HEK293 (cell line): ENCODE data around the gene NLK.
A peak's percentile ranks its signal among the peaks of the same experiment; 100 is the strongest.

ENCODE experiments used
- CTCF ChIA-PET: fragments of 350-600 bp; formaldehyde crosslinking; extraction: SDS; loops from one replicate; lab custom pipeline; 2021; ENCODE audit warnings: antibody characterized with exemption; lab: Yijun Ruan, JAX
- POLR2A ChIA-PET: fragments of 300-600 bp; formaldehyde crosslinking; extraction: SDS; loops from one replicate; lab custom pipeline; 2020; ENCODE audit warnings: antibody characterized with exemption, inconsistent platforms; lab: Yijun Ruan, JAX
- H3K27ac ChIP-seq: fragments of 200-500 bp; sonication (Bioruptor generic); 2 replicates; pipeline ENCODE4 v1.5.1; 2014; ENCODE audit warnings: low read depth, low read length, control low read depth, inconsistent platforms; ENCODE audit errors: extremely low read depth
- H3K36me3 ChIP-seq, 2 experiments: fragments of 200-500 bp in 1 of 2; sonication (Bioruptor generic) in 1 of 2; 1 replicate in 1 of 2; 2 replicates in 1 of 2; pipeline ENCODE4 v1.5.1; 2014 to 2017; ENCODE audit warnings: inconsistent platforms in 2 of 2, low read length in 2 of 2; ENCODE audit not compliant: control insufficient read depth in 2 of 2, insufficient read depth in 1 of 2
- H3K4me1 ChIP-seq: fragments of 200-500 bp; sonication (Bioruptor generic); 2 replicates; pipeline ENCODE4 v1.5.1; 2014; ENCODE audit warnings: mild to moderate bottlenecking, low read length, inconsistent platforms; ENCODE audit not compliant: control insufficient read depth, insufficient read depth
- H3K4me3 ChIP-seq: 2 replicates; pipeline ENCODE4 v1.5.1; 2011; ENCODE audit warnings: low read depth, mild to moderate bottlenecking, control low read depth, low read length, moderate library complexity
- H3K9me3 ChIP-seq: fragments of 200-500 bp; sonication (Bioruptor generic); 2 replicates; pipeline ENCODE4 v1.5.1; 2014; ENCODE audit warnings: low read depth, low read length, inconsistent platforms; ENCODE audit not compliant: control insufficient read depth, insufficient read depth
- EGR2 ChIP-seq: fragments of 450-650 bp; formaldehyde crosslinking; IDR thresholded peaks from 2 replicates; pipeline ENCODE4 v1.5.1; 2016; ENCODE audit warnings: low read depth, missing biosample characterization, missing genetic modification characterization
- GLIS1 ChIP-seq: fragments of 450-650 bp; formaldehyde crosslinking; IDR thresholded peaks from 2 replicates; pipeline ENCODE4 v1.5.1; 2016; ENCODE audit warnings: missing biosample characterization, missing genetic modification characterization
- HOXC10 ChIP-seq: sonication (generic); formaldehyde crosslinking; IDR thresholded peaks from 2 replicates; pipeline ENCODE4 v1.8.1; 2023; ENCODE audit warnings: mild to moderate bottlenecking, missing genetic modification reagents
- SP3 ChIP-seq: fragments of 450-650 bp; formaldehyde crosslinking; IDR thresholded peaks from 2 replicates; pipeline ENCODE4 v1.5.1; 2016; ENCODE audit warnings: missing biosample characterization, missing genetic modification characterization
- ZNF121 ChIP-seq: fragments of 450-650 bp; formaldehyde crosslinking; IDR thresholded peaks from 2 replicates; pipeline ENCODE4 v1.5.1; 2016; ENCODE audit warnings: missing biosample characterization, missing genetic modification characterization
- ZNF146 ChIP-seq: fragments of 450-650 bp; formaldehyde crosslinking; IDR thresholded peaks from 2 replicates; pipeline ENCODE4 v1.5.1; 2016; ENCODE audit warnings: missing biosample characterization, missing genetic modification characterization
- ZNF157 ChIP-seq: fragments of 450-650 bp; formaldehyde crosslinking; IDR thresholded peaks from 2 replicates; pipeline ENCODE4 v1.5.1; 2016; ENCODE audit warnings: missing biosample characterization, missing genetic modification characterization
- ZNF214 ChIP-seq: fragments of 450-650 bp; formaldehyde crosslinking; IDR thresholded peaks from 2 replicates; pipeline ENCODE4 v1.5.1; 2017; ENCODE audit warnings: missing biosample characterization, mild to moderate bottlenecking, missing genetic modification characterization, borderline replicate concordance
- ZNF239 ChIP-seq: fragments of 450-650 bp; formaldehyde crosslinking; IDR thresholded peaks from 2 replicates; pipeline ENCODE4 v1.5.1; 2016; ENCODE audit warnings: missing biosample characterization, missing genetic modification characterization
- ZNF610 ChIP-seq: fragments of 450-650 bp; formaldehyde crosslinking; IDR thresholded peaks from 2 replicates; pipeline ENCODE4 v1.5.1; 2016; ENCODE audit warnings: missing biosample characterization, missing genetic modification characterization, borderline replicate concordance
- ZNF654 ChIP-seq: fragments of 450-650 bp; formaldehyde crosslinking; IDR thresholded peaks from 2 replicates; pipeline ENCODE4 v1.5.1; 2016; ENCODE audit warnings: low read depth, missing biosample characterization, missing genetic modification characterization
- TF ChIP-seq, protein P1 (sequence below): fragments of 450-650 bp; formaldehyde crosslinking; conservative IDR thresholded peaks from 2 replicates; pipeline ENCODE4 v1.5.1; 2016; ENCODE audit warnings: low read depth, missing biosample characterization, missing genetic modification characterization
- TF ChIP-seq, protein P2 (sequence below): fragments of 450-650 bp; formaldehyde crosslinking; IDR thresholded peaks from 2 replicates; pipeline ENCODE4 v1.5.1; 2016; ENCODE audit warnings: missing biosample characterization, missing genetic modification characterization
- TF ChIP-seq, protein P3 (sequence below): fragments of 450-650 bp; formaldehyde crosslinking; IDR thresholded peaks from 2 replicates; pipeline ENCODE4 v1.5.1; 2016; ENCODE audit warnings: missing biosample characterization, missing genetic modification characterization, borderline replicate concordance
- TF ChIP-seq, protein P4 (sequence below): fragments of 450-650 bp; formaldehyde crosslinking; IDR thresholded peaks from 2 replicates; pipeline ENCODE4 v1.5.1; 2016; ENCODE audit warnings: missing biosample characterization, missing genetic modification characterization

The NLK gene

DNA sequence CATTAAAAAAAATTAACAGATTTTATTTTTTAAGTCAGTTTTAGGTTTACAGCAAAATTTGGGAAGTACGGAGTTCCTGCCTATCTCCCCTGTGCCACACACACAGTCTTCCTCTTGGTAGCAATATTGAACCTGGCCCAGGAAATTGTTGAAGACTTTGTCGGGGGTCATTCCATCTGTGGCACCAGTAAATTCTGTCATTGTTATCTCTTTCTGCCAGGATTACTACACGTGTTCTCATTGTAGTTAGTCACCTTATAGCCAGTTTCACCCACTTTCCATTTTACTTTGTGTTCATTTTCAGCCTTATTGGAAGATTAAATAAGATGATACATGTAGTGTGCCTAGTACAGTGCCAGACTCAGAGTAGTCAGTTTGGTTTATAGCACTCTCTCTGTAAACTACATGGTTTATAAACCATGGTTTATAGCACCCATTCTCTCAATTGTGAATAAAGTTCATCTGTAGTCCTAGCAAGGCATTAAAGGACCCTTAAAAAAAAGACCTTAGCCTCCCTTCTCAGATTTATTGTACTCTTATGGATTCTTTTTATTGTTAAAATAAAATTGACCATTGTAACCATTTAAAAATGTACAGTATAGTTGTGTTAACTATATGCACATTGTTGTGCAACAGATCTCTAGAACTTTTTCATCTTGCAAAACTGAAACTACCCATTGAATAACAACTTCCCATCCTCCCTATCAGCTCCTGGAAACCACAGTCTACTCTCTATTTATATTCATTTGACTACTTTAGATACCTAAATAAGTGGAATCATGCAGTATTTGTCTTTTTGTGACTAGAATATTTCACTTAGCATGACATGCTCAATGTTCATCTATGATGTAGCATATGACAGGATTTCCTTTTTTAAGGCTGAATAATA lies 36.1 kb downstream of the NLK start:
- H3K36me3 ChIP-seq: no peaks in the 10 kb centered on the region
- no peak overlapping the region for H3K27ac ChIP-seq
- H3K9me3 ChIP-seq: no peaks in the 10 kb centered on the region
- no peak overlapping the region for H3K4me3 ChIP-seq
- peaks cover 17% of the 10 kb centered on the region for H3K4me1 ChIP-seq
- ChIA-PET POLR2A (no interaction called here), CTCF (no interaction called here)
- TF ChIP-seq SP3 (tag by site-specific recombination): no peak
- TF ChIP-seq, protein P1, sequence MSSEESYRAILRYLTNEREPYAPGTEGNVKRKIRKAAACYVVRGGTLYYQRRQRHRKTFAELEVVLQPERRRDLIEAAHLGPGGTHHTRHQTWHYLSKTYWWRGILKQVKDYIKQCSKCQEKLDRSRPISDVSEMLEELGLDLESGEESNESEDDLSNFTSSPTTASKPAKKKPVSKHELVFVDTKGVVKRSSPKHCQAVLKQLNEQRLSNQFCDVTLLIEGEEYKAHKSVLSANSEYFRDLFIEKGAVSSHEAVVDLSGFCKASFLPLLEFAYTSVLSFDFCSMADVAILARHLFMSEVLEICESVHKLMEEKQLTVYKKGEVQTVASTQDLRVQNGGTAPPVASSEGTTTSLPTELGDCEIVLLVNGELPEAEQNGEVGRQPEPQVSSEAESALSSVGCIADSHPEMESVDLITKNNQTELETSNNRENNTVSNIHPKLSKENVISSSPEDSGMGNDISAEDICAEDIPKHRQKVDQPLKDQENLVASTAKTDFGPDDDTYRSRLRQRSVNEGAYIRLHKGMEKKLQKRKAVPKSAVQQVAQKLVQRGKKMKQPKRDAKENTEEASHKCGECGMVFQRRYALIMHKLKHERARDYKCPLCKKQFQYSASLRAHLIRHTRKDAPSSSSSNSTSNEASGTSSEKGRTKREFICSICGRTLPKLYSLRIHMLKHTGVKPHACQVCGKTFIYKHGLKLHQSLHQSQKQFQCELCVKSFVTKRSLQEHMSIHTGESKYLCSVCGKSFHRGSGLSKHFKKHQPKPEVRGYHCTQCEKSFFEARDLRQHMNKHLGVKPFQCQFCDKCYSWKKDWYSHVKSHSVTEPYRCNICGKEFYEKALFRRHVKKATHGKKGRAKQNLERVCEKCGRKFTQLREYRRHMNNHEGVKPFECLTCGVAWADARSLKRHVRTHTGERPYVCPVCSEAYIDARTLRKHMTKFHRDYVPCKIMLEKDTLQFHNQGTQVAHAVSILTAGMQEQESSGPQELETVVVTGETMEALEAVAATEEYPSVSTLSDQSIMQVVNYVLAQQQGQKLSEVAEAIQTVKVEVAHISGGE (tag by site-specific recombination): 0 out of 2 replicates have a peak, but pooled peaks have one; percentile 20
- TF ChIP-seq ZNF654 (tag by site-specific recombination): no peak
- TF ChIP-seq ZNF157 (tag by site-specific recombination): no peak
- TF ChIP-seq ZNF146 (tag by site-specific recombination): 0 out of 2 replicates have a peak, but pooled peaks have one; percentile 7

DNA sequence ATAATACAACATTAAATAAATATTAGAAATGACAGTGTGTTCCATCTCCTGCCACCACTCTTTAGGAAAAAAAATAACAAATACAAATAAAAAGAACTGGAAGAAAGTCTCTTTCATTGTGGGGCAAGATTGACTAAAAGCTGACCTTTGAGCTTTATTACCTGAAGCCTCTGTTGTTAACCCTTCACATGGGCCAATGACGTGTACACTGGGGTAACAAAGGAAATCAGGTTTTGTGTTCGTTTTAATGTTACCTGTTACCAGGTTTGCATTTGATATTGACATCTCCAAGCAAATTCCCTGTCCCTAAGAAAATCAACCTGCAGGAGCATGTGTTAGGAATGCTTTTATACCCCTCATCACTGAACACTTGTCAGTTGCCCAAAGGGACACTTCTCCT lies 39.0 kb downstream of the NLK start:
- CTCF ChIA-PET: interaction anchor here (0.7 kb wide), 2 partner anchors 215 to 255 kb away, joined by 4 to 5 read pairs; no protein-coding TSS in a partner anchor
- no peaks in the 10 kb centered on the region for H3K9me3 ChIP-seq
- H3K4me1 ChIP-seq: peaks cover 17% of the 10 kb centered on the region
- POLR2A ChIA-PET: no interaction called here
- TF ChIP-seq EGR2 (tag by site-specific recombination): no peak
- TF ChIP-seq, protein P2, sequence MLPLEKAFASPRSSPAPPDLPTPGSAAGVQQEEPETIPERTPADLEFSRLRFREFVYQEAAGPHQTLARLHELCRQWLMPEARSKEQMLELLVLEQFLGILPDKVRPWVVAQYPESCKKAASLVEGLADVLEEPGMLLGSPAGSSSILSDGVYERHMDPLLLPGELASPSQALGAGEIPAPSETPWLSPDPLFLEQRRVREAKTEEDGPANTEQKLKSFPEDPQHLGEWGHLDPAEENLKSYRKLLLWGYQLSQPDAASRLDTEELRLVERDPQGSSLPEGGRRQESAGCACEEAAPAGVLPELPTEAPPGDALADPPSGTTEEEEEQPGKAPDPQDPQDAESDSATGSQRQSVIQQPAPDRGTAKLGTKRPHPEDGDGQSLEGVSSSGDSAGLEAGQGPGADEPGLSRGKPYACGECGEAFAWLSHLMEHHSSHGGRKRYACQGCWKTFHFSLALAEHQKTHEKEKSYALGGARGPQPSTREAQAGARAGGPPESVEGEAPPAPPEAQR (tag by site-specific recombination): no peak
- TF ChIP-seq, protein P3, sequence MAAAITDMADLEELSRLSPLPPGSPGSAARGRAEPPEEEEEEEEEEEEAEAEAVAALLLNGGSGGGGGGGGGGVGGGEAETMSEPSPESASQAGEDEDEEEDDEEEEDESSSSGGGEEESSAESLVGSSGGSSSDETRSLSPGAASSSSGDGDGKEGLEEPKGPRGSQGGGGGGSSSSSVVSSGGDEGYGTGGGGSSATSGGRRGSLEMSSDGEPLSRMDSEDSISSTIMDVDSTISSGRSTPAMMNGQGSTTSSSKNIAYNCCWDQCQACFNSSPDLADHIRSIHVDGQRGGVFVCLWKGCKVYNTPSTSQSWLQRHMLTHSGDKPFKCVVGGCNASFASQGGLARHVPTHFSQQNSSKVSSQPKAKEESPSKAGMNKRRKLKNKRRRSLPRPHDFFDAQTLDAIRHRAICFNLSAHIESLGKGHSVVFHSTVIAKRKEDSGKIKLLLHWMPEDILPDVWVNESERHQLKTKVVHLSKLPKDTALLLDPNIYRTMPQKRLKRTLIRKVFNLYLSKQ: no peak
- TF ChIP-seq ZNF214 (tag by site-specific recombination): no peak
- TF ChIP-seq GLIS1 (tag by site-specific recombination): no peak
- no peak for TF ChIP-seq ZNF239 (tag by site-specific recombination)
- TF ChIP-seq ZNF121 (tag by site-specific recombination): no peak
- no peak for TF ChIP-seq ZNF610 (tag by site-specific recombination)
- TF ChIP-seq HOXC10: no peak
- TF ChIP-seq, protein P4, sequence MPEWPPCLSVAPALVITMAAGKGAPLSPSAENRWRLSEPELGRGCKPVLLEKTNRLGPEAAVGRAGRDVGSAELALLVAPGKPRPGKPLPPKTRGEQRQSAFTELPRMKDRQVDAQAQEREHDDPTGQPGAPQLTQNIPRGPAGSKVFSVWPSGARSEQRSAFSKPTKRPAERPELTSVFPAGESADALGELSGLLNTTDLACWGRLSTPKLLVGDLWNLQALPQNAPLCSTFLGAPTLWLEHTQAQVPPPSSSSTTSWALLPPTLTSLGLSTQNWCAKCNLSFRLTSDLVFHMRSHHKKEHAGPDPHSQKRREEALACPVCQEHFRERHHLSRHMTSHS: no peak
- H3K4me3 ChIP-seq: no peak overlapping the region
- no peak overlapping the region for H3K27ac ChIP-seq
- H3K36me3 ChIP-seq: no peaks in the 10 kb centered on the region
